IMR-90 (cell line): ENCODE measurements around the gene ATP4A. TPM values are rescaled to one million over a fixed set of nuclear protein-coding genes. Genes with fewer than 3 reads are reported as not detected.

Experiments used
- ATAC-seq: fragments of 200-7000 bp; cut with Tn5 transposase; 2 replicates; pipeline ENCODE4 v1.9.1; 2020; ENCODE audit warnings: low read depth, mild to moderate bottlenecking, moderate library complexity
- BruUV-seq: library from RNA; stranded (reverse); fragments of 400-500 nt; replicated peaks from 2 replicates; lab custom pipeline; 2021; lab: Mats Ljungman, UMichigan
- CTCF ChIA-PET: fragments of 300-600 bp; formaldehyde crosslinking; extraction: SDS; loops from one replicate; lab custom pipeline; 2021; ENCODE audit warnings: antibody characterized with exemption; lab: Yijun Ruan, JAX
- POLR2A ChIA-PET: fragments of 300-600 bp; sonication (Branson Sonifier 250); formaldehyde crosslinking; loops from one replicate; lab custom pipeline; 2022; ENCODE audit warnings: antibody characterized with exemption; ENCODE audit not compliant: unreplicated experiment; lab: Charles Lee
- DNase-seq: peaks from one replicate; pipeline ENCODE4 v3.0.0; 2013
- H2AFZ ChIP-seq: replicated peaks from 2 replicates; pipeline ENCODE3; 2013; ENCODE audit warnings: low read length, mild to moderate bottlenecking; ENCODE audit not compliant: poor library complexity
- H2AK5ac ChIP-seq: 2 replicates; pipeline ENCODE4 v1.6.1; 2013; ENCODE audit warnings: low read depth, low read length, inconsistent platforms
- H2AK9ac ChIP-seq: replicated peaks from 2 replicates; pipeline ENCODE3; 2013; ENCODE audit warnings: mild to moderate bottlenecking, low read depth, low read length, moderate library complexity; ENCODE audit not compliant: poor library complexity
- H2BK120ac ChIP-seq: 2 replicates; pipeline ENCODE4 v1.6.1; 2013; ENCODE audit warnings: low read depth, low read length, inconsistent platforms
- H2BK15ac ChIP-seq: 3 replicates; pipeline ENCODE4 v1.6.1; 2013; ENCODE audit warnings: low read depth, low read length, inconsistent platforms
- H2BK20ac ChIP-seq: 2 replicates; pipeline ENCODE4 v1.6.1; 2013; ENCODE audit warnings: low read depth, mild to moderate bottlenecking, inconsistent platforms, low read length, moderate library complexity
- H2BK5ac ChIP-seq: 2 replicates; pipeline ENCODE4 v1.6.1; 2013; ENCODE audit warnings: mild to moderate bottlenecking, low read depth, low read length, inconsistent platforms; ENCODE audit not compliant: poor library complexity, severe bottlenecking
- H3K14ac ChIP-seq: replicated peaks from 2 replicates; pipeline ENCODE4 v1.6.1; 2013; ENCODE audit warnings: low read depth, low read length, inconsistent platforms
- H3K18ac ChIP-seq: 2 replicates; pipeline ENCODE4 v1.6.1; 2013; ENCODE audit warnings: low read depth, low read length, control low read depth
- H3K23ac ChIP-seq: 2 replicates; pipeline ENCODE4 v1.6.1; 2013; ENCODE audit warnings: low read depth, low read length, inconsistent platforms
- H3K27ac ChIP-seq: 2 replicates; pipeline ENCODE4 v1.5.1; 2013; ENCODE audit warnings: mild to moderate bottlenecking, control low read depth, low read length; ENCODE audit not compliant: insufficient read depth
- H3K27me3 ChIP-seq: 2 replicates; pipeline ENCODE4 v1.6.1; 2013; ENCODE audit warnings: low read length; ENCODE audit not compliant: control insufficient read depth, insufficient read depth
- H3K36me3 ChIP-seq: 2 replicates; pipeline ENCODE4 v1.6.1; 2013; ENCODE audit warnings: low read length, mixed read lengths; ENCODE audit not compliant: control insufficient read depth, insufficient read depth
- H3K4ac ChIP-seq: 2 replicates; pipeline ENCODE4 v1.6.1; 2013; ENCODE audit warnings: low read depth, low read length, inconsistent platforms
- H3K4me1 ChIP-seq: 2 replicates; pipeline ENCODE4 v1.6.1; 2013; ENCODE audit warnings: low read length, mixed read lengths; ENCODE audit not compliant: control insufficient read depth, insufficient read depth
- H3K4me2 ChIP-seq: 2 replicates; pipeline ENCODE4 v1.6.1; 2013; ENCODE audit warnings: low read depth, mild to moderate bottlenecking, control low read depth, low read length, moderate library complexity
- H3K4me3 ChIP-seq: 2 replicates; pipeline ENCODE4 v1.5.1; 2013; ENCODE audit warnings: low read depth, mild to moderate bottlenecking, control low read depth, low read length, moderate library complexity; ENCODE audit not compliant: insufficient read depth
- H3K56ac ChIP-seq: 2 replicates; pipeline ENCODE4 v1.6.1; 2013; ENCODE audit warnings: low read length, inconsistent platforms; ENCODE audit not compliant: insufficient read depth; ENCODE audit errors: extremely low read depth
- H3K79me1 ChIP-seq, 2 experiments: 2 replicates each; pipeline ENCODE4 v1.6.1; 2013; ENCODE audit warnings: low read length in 2 of 2, inconsistent platforms in 1 of 2, low read depth in 1 of 2
- H3K9ac ChIP-seq: 2 replicates; pipeline ENCODE4 v1.6.1; 2013; ENCODE audit warnings: low read depth, low read length, control low read depth
- H3K9me1 ChIP-seq: 2 replicates; pipeline ENCODE4 v1.6.1; 2013; ENCODE audit warnings: low read length, inconsistent platforms; ENCODE audit not compliant: insufficient read depth
- H3K9me3 ChIP-seq: 2 replicates; pipeline ENCODE4 v1.6.1; 2013; ENCODE audit warnings: low read length; ENCODE audit not compliant: control insufficient read depth, insufficient read depth
- H4K20me1 ChIP-seq: 2 replicates; pipeline ENCODE4 v1.6.1; 2013; ENCODE audit warnings: low read length, inconsistent platforms; ENCODE audit not compliant: insufficient read depth
- H4K5ac ChIP-seq: 2 replicates; pipeline ENCODE4 v1.6.1; 2013; ENCODE audit warnings: mild to moderate bottlenecking, low read depth, low read length, control low read depth
- H4K8ac ChIP-seq, 2 experiments: 2 replicates each; pipeline ENCODE4 v1.6.1; 2013; ENCODE audit warnings: low read depth in 2 of 2, low read length in 2 of 2, control low read depth in 1 of 2, inconsistent platforms in 1 of 2
- H4K91ac ChIP-seq: 2 replicates; pipeline ENCODE4 v1.6.1; 2013; ENCODE audit warnings: low read depth, low read length, inconsistent platforms; ENCODE audit not compliant: insufficient read depth
- BHLHE40 ChIP-seq: fragments of 150-350 bp; IDR thresholded peaks from 2 replicates; pipeline ENCODE4 v1.6.1; 2016; ENCODE audit warnings: mild to moderate bottlenecking, low read depth, low read length
- CHD1 ChIP-seq: IDR thresholded peaks from 2 replicates; pipeline ENCODE4 v1.6.1; 2012; ENCODE audit warnings: low read depth, low read length, improper control_type of control experiment
- NFE2L2 ChIP-seq: fragments of 150-350 bp; IDR thresholded peaks from 2 replicates; pipeline ENCODE4 v1.6.1; 2016; ENCODE audit warnings: low read depth, mild to moderate bottlenecking, low read length
- RFX5 ChIP-seq: IDR thresholded peaks from 2 replicates; pipeline ENCODE4 v1.8.0; 2012; ENCODE audit warnings: low read depth, mild to moderate bottlenecking, low read length, moderate library complexity
- SMC3 ChIP-seq: fragments of 150-350 bp; IDR thresholded peaks from 2 replicates; pipeline ENCODE4 v1.6.1; 2016; ENCODE audit warnings: low read depth, mild to moderate bottlenecking, antibody characterized with exemption, low read length, moderate library complexity
- WGBS, 2 experiments: methylation state at CpG; one replicate each; pipeline versions ENCODE4 v1.1.5 to v1.1.7; 2013; ENCODE audit warnings: missing lambda C conversion rate in 2 of 2; ENCODE audit not compliant: insufficient read length in 1 of 2; ENCODE audit errors: extremely low coverage in 2 of 2; 5-methylcytosine and 5-hydroxymethylcytosine counted together
- dilution Hi-C: fragments of 300-500 bp; cut with HindIII; formaldehyde crosslinking; loops from one replicate; pipeline ENCODE4 v1.14.3; 2018; ENCODE audit warnings: low sequenced_read_pairs; ENCODE audit not compliant: unreplicated experiment
- in situ Hi-C: fragments of 300-500 bp; cut with MboI; formaldehyde crosslinking; loops from 3 replicates; pipeline ENCODE4 v1.14.3; 2019; ENCODE audit warnings: low sequenced_read_pairs, inconsistent platforms, mixed read lengths
- intact Hi-C: fragments of 100-400 bp; cut with micrococcal nuclease; formaldehyde crosslinking; loops from 2 replicates; pipeline ENCODE4 v1.10.0; 2022
- polyA plus RNA-seq, 3 experiments: library from polyadenylated mRNA; depleted of rRNA; stranded (reverse); fragments of >200 nt; gene quantifications; 2 replicates each; pipeline ENCODE4 v1.2.3, GENCODE V29; 2012; ENCODE audit warnings: low replicate concordance in 1 of 3
- total RNA-seq: library from RNA; depleted of rRNA; stranded (reverse); fragments of >200 nt; gene quantifications from 2 replicates; pipeline ENCODE4 v1.2.3, GENCODE V29; 2012
- TF ChIP-seq, protein P1 (sequence below): fragments of 150-350 bp; IDR thresholded peaks from 2 replicates; pipeline ENCODE4 v1.6.1; 2016; ENCODE audit warnings: low read depth, mild to moderate bottlenecking, low read length, moderate library complexity, borderline replicate concordance
- TF ChIP-seq, protein P2 (sequence below): fragments of 150-350 bp; IDR thresholded peaks from 2 replicates; pipeline ENCODE4 v1.6.1; 2017; ENCODE audit warnings: mild to moderate bottlenecking, antibody characterized with exemption, low read length, low read depth

Gene ATP4A
- total and polyA plus RNA-seq, 2 of the 4 experiments (the other 2 are of a cell fraction), result not detected

GRCh38 chr19:35539314-35539713 is 24.1 kb downstream of the ATP4A start:
- H4K8ac ChIP-seq, result no peak overlapping the region
- H3K9me1 ChIP-seq, result peaks cover 2% of the 10 kb centered on the region; the same call in 1 of the 2 replicates
- in situ Hi-C loops, result no loop called here
- dilution Hi-C loops, result no loop called here
- H3K4me1 ChIP-seq, result peaks cover under 1% of the 10 kb centered on the region; the same call in 1 of the 2 replicates
- no peak overlapping the region for H2BK20ac ChIP-seq
- ChIA-PET POLR2A (no interaction called here), CTCF (no interaction called here)
- intact Hi-C loops, result no loop called here
- H3K36me3 ChIP-seq, result peaks cover 2% of the 10 kb centered on the region; the same call in 1 of the 2 replicates
- WGBS, 2 experiments, result no CpG with 5 or more reads among the region's 6 CpGs
- H3K4me3 ChIP-seq, result no peak overlapping the region
- ATAC-seq (no peak), DNase-seq (no peak)
- no TSS peak for BruUV-seq
- no peak overlapping the region for H2AK9ac ChIP-seq
- no peaks in the 10 kb centered on the region for H3K9me3 ChIP-seq
- no peak overlapping the region for H2BK15ac ChIP-seq
- no peak overlapping the region for H4K91ac ChIP-seq
- no peak overlapping the region for H2BK120ac ChIP-seq
- no peak overlapping the region for H3K9ac ChIP-seq
- H3K14ac ChIP-seq, result no peak overlapping the region
- H3K4me2 ChIP-seq, result no peak overlapping the region
- H4K20me1 ChIP-seq, result no peaks in the 10 kb centered on the region
- H4K5ac ChIP-seq, result no peak overlapping the region
- no peak overlapping the region for H3K4ac ChIP-seq
- no peak overlapping the region for H3K23ac ChIP-seq
- no peaks in the 10 kb centered on the region for H3K27me3 ChIP-seq
- no peak overlapping the region for H2AFZ ChIP-seq
- H3K27ac ChIP-seq, result no peak overlapping the region
- H3K18ac ChIP-seq, result no peak overlapping the region
- peaks cover 6 to 16% of the 10 kb centered on the region in 2 experiments for H3K79me1 ChIP-seq
- TF ChIP-seq BHLHE40 (no peak), CHD1 (no peak), SMC3 (no peak), NFE2L2 (no peak), RFX5 (no peak)
- TF ChIP-seq, protein P1, sequence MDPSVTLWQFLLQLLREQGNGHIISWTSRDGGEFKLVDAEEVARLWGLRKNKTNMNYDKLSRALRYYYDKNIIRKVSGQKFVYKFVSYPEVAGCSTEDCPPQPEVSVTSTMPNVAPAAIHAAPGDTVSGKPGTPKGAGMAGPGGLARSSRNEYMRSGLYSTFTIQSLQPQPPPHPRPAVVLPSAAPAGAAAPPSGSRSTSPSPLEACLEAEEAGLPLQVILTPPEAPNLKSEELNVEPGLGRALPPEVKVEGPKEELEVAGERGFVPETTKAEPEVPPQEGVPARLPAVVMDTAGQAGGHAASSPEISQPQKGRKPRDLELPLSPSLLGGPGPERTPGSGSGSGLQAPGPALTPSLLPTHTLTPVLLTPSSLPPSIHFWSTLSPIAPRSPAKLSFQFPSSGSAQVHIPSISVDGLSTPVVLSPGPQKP, result no peak
- TF ChIP-seq, protein P2, sequence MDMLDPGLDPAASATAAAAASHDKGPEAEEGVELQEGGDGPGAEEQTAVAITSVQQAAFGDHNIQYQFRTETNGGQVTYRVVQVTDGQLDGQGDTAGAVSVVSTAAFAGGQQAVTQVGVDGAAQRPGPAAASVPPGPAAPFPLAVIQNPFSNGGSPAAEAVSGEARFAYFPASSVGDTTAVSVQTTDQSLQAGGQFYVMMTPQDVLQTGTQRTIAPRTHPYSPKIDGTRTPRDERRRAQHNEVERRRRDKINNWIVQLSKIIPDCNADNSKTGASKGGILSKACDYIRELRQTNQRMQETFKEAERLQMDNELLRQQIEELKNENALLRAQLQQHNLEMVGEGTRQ, result no peak
- H2BK5ac ChIP-seq, result no peak overlapping the region
- no peak overlapping the region for H3K56ac ChIP-seq
- H2AK5ac ChIP-seq, result no peak overlapping the region
